Sigmoid colon (tissue), 4 donors: Measurements from ENCODE around the gene FXYD3.

Experiments
- CTCF ChIP-seq, 4 experiments: fragments of 450-650 bp in 3 of 4; fragments of 200-600 bp in 1 of 4; IDR thresholded peaks; one replicate each; pipeline ENCODE4 v1.5.1; 2016 to 2019; ENCODE audit warnings: antibody characterized with exemption in 4 of 4, mild to moderate bottlenecking in 3 of 4, moderate library complexity in 2 of 4
- EP300 ChIP-seq, 4 donors: sonication (generic); formaldehyde crosslinking; IDR thresholded peaks; one replicate each; pipeline ENCODE4 v1.6.1; 2017; ENCODE audit warnings: antibody characterized with exemption in 4 of 4
- POLR2A ChIP-seq, 2 donors: fragments of 450-650 bp; IDR thresholded peaks; one replicate each; pipeline ENCODE4 v1.6.1; 2016; ENCODE audit warnings: antibody characterized with exemption in 2 of 2, mild to moderate bottlenecking in 2 of 2, moderate library complexity in 2 of 2
- POLR2AphosphoS5 ChIP-seq, 4 donors: sonication (generic); formaldehyde crosslinking; IDR thresholded peaks; one replicate each; pipeline ENCODE4 v1.6.1; 2017; ENCODE audit warnings: antibody characterized with exemption in 4 of 4

- TF ChIP-seq EP300 (IDR thresholded peaks at IDR 0.05), result no peak
- no peak for TF ChIP-seq CTCF (IDR thresholded peaks at IDR 0.05)
- no peak for TF ChIP-seq POLR2AphosphoS5 (IDR thresholded peaks at IDR 0.05)
- no peak for TF ChIP-seq POLR2A (IDR thresholded peaks at IDR 0.05)
These were observed 9.7 kb downstream of the FXYD3 start for GRCh38 chr19:35125270-35125717.
